Endothelial cell of umbilical vein (primary cell): ENCODE measurements around the gene MUC16. TPM values are rescaled to one million over a fixed set of nuclear protein-coding genes. Genes with fewer than 3 reads are reported as not detected.

Experiments
- BruUV-seq: library from RNA; stranded (reverse); fragments of 400-500 nt; replicated peaks from 2 replicates; lab custom pipeline; 2021; lab: Mats Ljungman, UMichigan
- CTCF ChIA-PET: fragments of 300-600, 350-600 bp; sonication (Branson Sonifier 250); formaldehyde crosslinking; loops from one replicate; lab custom pipeline; 2021; ENCODE audit warnings: antibody characterized with exemption, inconsistent platforms; lab: Charles Lee
- POLR2A ChIA-PET: fragments of 300-600, 350-600 bp; sonication (Branson Sonifier 250); formaldehyde crosslinking; loops from one replicate; lab custom pipeline; 2021; ENCODE audit warnings: antibody characterized with exemption, inconsistent platforms; lab: Charles Lee
- DNase-seq: peaks from one replicate; pipeline ENCODE4 v3.0.0-alpha.2; 2011; ENCODE audit warnings: low read depth, low spot score
- FAIRE-seq: peaks from 2 replicates; lab custom pipeline; 2011; peaks lifted over from hg19 to GRCh38; lab: Jason Lieb, UNC
- H2AFZ ChIP-seq: 2 replicates; pipeline ENCODE4 v1.6.0; 2012; ENCODE audit warnings: low read depth, low read length, control low read depth, inconsistent platforms
- H3K27ac ChIP-seq: 2 replicates; pipeline ENCODE4 v1.5.1; 2011; ENCODE audit warnings: low read depth, mild to moderate bottlenecking, control low read depth, low read length, moderate library complexity; ENCODE audit not compliant: insufficient read depth
- H3K27me3 ChIP-seq, 2 experiments: 2 replicates each; pipeline versions ENCODE4 v1.6.0 to v1.6.1; 2011; ENCODE audit warnings: low read length in 2 of 2, mixed read lengths in 1 of 2; ENCODE audit not compliant: control insufficient read depth in 2 of 2, insufficient read depth in 2 of 2
- H3K36me3 ChIP-seq, 2 experiments: 2 replicates in 1 of 2; 3 replicates in 1 of 2; pipeline ENCODE4 v1.5.1; 2011; ENCODE audit warnings: low read length in 2 of 2, mild to moderate bottlenecking in 1 of 2, moderate library complexity in 1 of 2; ENCODE audit not compliant: control insufficient read depth in 2 of 2, insufficient read depth in 2 of 2; ENCODE audit errors: extremely low read depth in 1 of 2
- H3K4me1 ChIP-seq: 3 replicates; pipeline ENCODE4 v1.5.1; 2011; ENCODE audit warnings: mild to moderate bottlenecking, low read length; ENCODE audit not compliant: control insufficient read depth, insufficient read depth; ENCODE audit errors: extremely low read depth
- H3K4me2 ChIP-seq: 2 replicates; pipeline ENCODE4 v1.6.1; 2011; ENCODE audit warnings: low read length, control low read depth, mixed read lengths; ENCODE audit not compliant: insufficient read depth
- H3K4me3 ChIP-seq, 3 experiments: fragments of 200-600 bp in 1 of 3; sonication (generic), shearing (Covaris generic) in 1 of 3; replicated peaks in 1 of 3; 2 replicates each; pipeline ENCODE4 v1.5.1; 2011 to 2016; ENCODE audit warnings: control low read depth in 3 of 3, low read length in 3 of 3, mild to moderate bottlenecking in 2 of 3, inconsistent platforms in 1 of 3, low read depth in 1 of 3, moderate library complexity in 1 of 3; ENCODE audit not compliant: insufficient read depth in 1 of 3
- H3K79me2 ChIP-seq: 2 replicates; pipeline ENCODE4 v1.6.0; 2012; ENCODE audit warnings: low read length, inconsistent platforms; ENCODE audit not compliant: control insufficient read depth, insufficient read depth
- H3K9ac ChIP-seq: replicated peaks from 2 replicates; pipeline ENCODE3; 2011; ENCODE audit warnings: low read length, control low read depth; ENCODE audit not compliant: insufficient read depth; ENCODE audit errors: extremely low read depth
- H3K9me1 ChIP-seq: replicated peaks from 3 replicates; pipeline ENCODE4 v1.6.0; 2011; ENCODE audit warnings: mild to moderate bottlenecking, low read length; ENCODE audit not compliant: control insufficient read depth, insufficient read depth; ENCODE audit errors: extremely low read depth
- H3K9me3 ChIP-seq: replicated peaks from 2 replicates; pipeline ENCODE4 v1.5.1; 2012; ENCODE audit warnings: low read length, inconsistent platforms; ENCODE audit not compliant: control insufficient read depth, insufficient read depth
- H4K20me1 ChIP-seq: replicated peaks from 2 replicates; pipeline ENCODE3; 2011; ENCODE audit warnings: mild to moderate bottlenecking, low read length; ENCODE audit not compliant: control insufficient read depth, insufficient read depth; ENCODE audit errors: extremely low read depth
- EZH2 ChIP-seq: IDR thresholded peaks from 2 replicates; pipeline ENCODE4 v1.6.1; 2012; ENCODE audit warnings: borderline replicate concordance, low read depth, mild to moderate bottlenecking, moderate library complexity, low read length, inconsistent platforms; ENCODE audit not compliant: severe bottlenecking
- FOS ChIP-seq: IDR thresholded peaks from 2 replicates; pipeline ENCODE4 v1.6.1; 2011; ENCODE audit warnings: mild to moderate bottlenecking, low read length, moderate library complexity, borderline replicate concordance; ENCODE audit not compliant: insufficient read depth
- GATA2 ChIP-seq: IDR thresholded peaks from 2 replicates; pipeline ENCODE4 v1.7.0; 2011; ENCODE audit warnings: low read depth, mild to moderate bottlenecking, moderate library complexity, mixed read lengths, low read length; ENCODE audit not compliant: insufficient read length, insufficient read depth
- JUN ChIP-seq: IDR thresholded peaks from 2 replicates; pipeline ENCODE4 v1.6.1; 2011; ENCODE audit warnings: borderline replicate concordance, low read depth; ENCODE audit not compliant: insufficient read length, insufficient read depth
- MYC ChIP-seq: IDR thresholded peaks from one replicate; pipeline ENCODE4 v1.6.1; 2011; ENCODE audit warnings: mild to moderate bottlenecking, low read depth, low read length
- POLR2A ChIP-seq: IDR thresholded peaks from 2 replicates; pipeline ENCODE4 v1.6.1; 2012; ENCODE audit warnings: low read depth, mild to moderate bottlenecking, control low read depth, low read length
- POLR2AphosphoS5 ChIP-seq: IDR thresholded peaks from 2 replicates; pipeline ENCODE4 v1.6.1; 2012; ENCODE audit warnings: low read depth, mild to moderate bottlenecking, control low read depth, low read length, moderate library complexity; ENCODE audit not compliant: insufficient read depth
- dilution Hi-C: fragments of 300-500 bp; cut with MboI; formaldehyde crosslinking; loops from one replicate; pipeline ENCODE4 v1.15.0; 2019; ENCODE audit warnings: low sequenced_read_pairs; ENCODE audit not compliant: extremely low pct_ligation_motif_present
- intact Hi-C: fragments of 100-400 bp; cut with micrococcal nuclease; formaldehyde crosslinking; loops from one replicate; pipeline ENCODE4 v1.10.0; 2022
- polyA plus RNA-seq, 4 experiments: library from polyadenylated mRNA; depleted of rRNA in 3 of 4; stranded (reverse) in 3 of 4; unstranded in 1 of 4; fragments of >200 nt; gene quantifications; 2 replicates each; pipeline versions ENCODE4 v1.2.1 to v1.2.3, GENCODE V29; 2011 to 2012; ENCODE audit warnings: missing spikeins in 1 of 4
- total RNA-seq: library from RNA; stranded (reverse); gene quantifications from 2 replicates; pipeline ENCODE4 v1.2.3, GENCODE V29; 2021
- TF ChIP-seq, protein P1 (sequence below): IDR thresholded peaks from 2 replicates; pipeline ENCODE4 v1.6.1; 2011; ENCODE audit not compliant: insufficient read depth, insufficient read length
- TF ChIP-seq, protein P2 (sequence below), 2 donors: IDR thresholded peaks; 1 replicate in 1 of 2; 2 replicates in 1 of 2; pipeline ENCODE4 v1.5.1; 2011; ENCODE audit warnings: low read length in 2 of 2, mild to moderate bottlenecking in 2 of 2, moderate library complexity in 2 of 2, control low read depth in 1 of 2, inconsistent platforms in 1 of 2, low read depth in 1 of 2; ENCODE audit not compliant: insufficient read depth in 1 of 2; ENCODE audit errors: extremely low read depth in 1 of 2

Gene MUC16
- total and polyA plus RNA-seq, 2 donors (not counting 3 experiments of a cell fraction or from before 2014, with no cell fraction given), result not detected

DNA sequence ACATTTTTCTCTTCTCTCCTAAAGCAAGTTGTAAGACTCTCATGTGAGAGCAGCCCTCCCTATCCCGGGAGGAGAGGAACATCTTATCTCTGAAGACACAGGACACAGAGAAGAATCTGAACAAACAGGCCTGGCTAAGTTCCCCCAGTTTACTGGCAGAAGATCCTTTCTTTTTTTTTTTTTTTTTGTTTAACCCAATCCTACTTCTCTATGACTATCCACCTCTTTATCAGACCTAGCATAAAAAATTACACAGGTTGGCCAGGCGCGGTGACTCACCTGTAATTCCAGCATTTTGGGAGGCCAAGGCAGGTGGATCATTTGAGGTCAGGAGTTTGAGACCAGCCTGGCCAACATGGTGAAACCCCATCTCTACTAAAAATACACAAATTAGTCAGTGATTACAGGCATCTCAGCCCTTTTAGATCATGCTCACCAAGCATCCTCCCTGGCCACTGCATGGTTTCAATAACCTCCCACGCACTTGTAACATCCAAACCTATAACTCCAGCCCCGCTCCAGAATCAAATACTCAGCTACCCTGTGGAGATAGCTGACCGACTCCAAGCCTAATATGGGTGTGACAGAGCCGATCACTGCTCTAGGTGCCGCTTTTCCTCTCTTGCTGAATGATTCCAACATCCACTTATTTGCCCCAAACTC, 27.3 kb upstream of the MUC16 start:
- no TSS peak for BruUV-seq
- intact Hi-C loops, result no loop called here
- Histone ChIP-seq H3K36me3 (no peaks in the 10 kb centered on the region), H3K79me2 (no peaks in the 10 kb centered on the region), H4K20me1 (no peaks in the 10 kb centered on the region), H2AFZ (no peak overlapping the region), H3K4me2 (no peak overlapping the region), H3K27ac (no peak overlapping the region), H3K9me3 (no peaks in the 10 kb centered on the region), H3K4me1 (no peaks in the 10 kb centered on the region), H3K4me3 (no peak overlapping the region), H3K9ac (no peak overlapping the region), H3K9me1 (no peaks in the 10 kb centered on the region), H3K27me3 (no peaks in the 10 kb centered on the region)
- ChIA-PET POLR2A (no interaction called here), CTCF (no interaction called here)
- FAIRE-seq, result no peak
- TF ChIP-seq POLR2AphosphoS5 (no peak), JUN (no peak), GATA2 (no peak), POLR2A (no peak), FOS (no peak)
- TF ChIP-seq, protein P1, sequence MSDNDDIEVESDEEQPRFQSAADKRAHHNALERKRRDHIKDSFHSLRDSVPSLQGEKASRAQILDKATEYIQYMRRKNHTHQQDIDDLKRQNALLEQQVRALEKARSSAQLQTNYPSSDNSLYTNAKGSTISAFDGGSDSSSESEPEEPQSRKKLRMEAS, result no peak
- DNase-seq, result no peak
- dilution Hi-C loops, result no loop called here

DNA sequence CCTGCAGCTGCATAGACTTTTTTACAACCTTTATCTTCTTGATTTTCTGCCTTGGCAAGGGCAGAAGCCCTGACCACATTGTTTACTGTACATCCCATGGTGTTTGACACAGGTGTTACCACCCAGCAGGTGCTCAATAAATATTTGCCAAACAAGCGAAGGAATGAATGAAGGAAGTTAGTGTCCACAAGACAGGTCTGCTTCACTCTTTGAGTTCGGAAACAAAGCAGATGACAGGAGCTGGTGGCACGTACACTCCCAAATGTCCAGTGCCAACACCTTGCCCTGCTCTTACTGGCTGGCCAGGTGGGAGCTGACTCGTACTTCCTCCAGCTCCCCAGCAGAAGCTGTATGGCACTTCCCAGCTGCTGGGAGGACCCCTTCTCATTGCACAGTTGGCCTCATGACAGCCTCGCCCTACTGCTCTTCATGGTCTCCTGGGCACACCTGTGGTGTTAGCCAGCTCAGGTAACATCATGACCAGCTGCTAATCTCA, 22.0 kb upstream of the MUC16 start:
- FAIRE-seq, result no peak

More for the DNA sequence above, 22.0 kb upstream of the MUC16 start:
- H3K9me1 ChIP-seq, result no peaks in the 10 kb centered on the region
- POLR2A ChIA-PET, result no interaction called here
- H3K27ac ChIP-seq, result no peak overlapping the region
- no peaks in the 10 kb centered on the region for H3K79me2 ChIP-seq
- no peak overlapping the region for H3K4me3 ChIP-seq
- H3K36me3 ChIP-seq, result no peaks in the 10 kb centered on the region
- no peaks in the 10 kb centered on the region for H3K4me1 ChIP-seq
- no peaks in the 10 kb centered on the region for H3K27me3 ChIP-seq
- TF ChIP-seq, protein P2, sequence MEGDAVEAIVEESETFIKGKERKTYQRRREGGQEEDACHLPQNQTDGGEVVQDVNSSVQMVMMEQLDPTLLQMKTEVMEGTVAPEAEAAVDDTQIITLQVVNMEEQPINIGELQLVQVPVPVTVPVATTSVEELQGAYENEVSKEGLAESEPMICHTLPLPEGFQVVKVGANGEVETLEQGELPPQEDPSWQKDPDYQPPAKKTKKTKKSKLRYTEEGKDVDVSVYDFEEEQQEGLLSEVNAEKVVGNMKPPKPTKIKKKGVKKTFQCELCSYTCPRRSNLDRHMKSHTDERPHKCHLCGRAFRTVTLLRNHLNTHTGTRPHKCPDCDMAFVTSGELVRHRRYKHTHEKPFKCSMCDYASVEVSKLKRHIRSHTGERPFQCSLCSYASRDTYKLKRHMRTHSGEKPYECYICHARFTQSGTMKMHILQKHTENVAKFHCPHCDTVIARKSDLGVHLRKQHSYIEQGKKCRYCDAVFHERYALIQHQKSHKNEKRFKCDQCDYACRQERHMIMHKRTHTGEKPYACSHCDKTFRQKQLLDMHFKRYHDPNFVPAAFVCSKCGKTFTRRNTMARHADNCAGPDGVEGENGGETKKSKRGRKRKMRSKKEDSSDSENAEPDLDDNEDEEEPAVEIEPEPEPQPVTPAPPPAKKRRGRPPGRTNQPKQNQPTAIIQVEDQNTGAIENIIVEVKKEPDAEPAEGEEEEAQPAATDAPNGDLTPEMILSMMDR (IDR thresholded peaks at IDR 0.05; ENCODE audit: extremely low read depth in 1 of 2, insufficient read depth in 1 of 2, low read depth in 1 of 2, low read length in 2 of 2), result no peak
- no peak for TF ChIP-seq POLR2AphosphoS5
- no peak for TF ChIP-seq MYC
- no peak for TF ChIP-seq POLR2A
- TF ChIP-seq FOS, result no peak
- TF ChIP-seq, protein P1, result no peak
- TF ChIP-seq EZH2, result no peak
- TF ChIP-seq GATA2, result no peak
- TF ChIP-seq JUN, result no peak
- H3K9ac ChIP-seq, result no peak overlapping the region
- CTCF ChIA-PET, result no interaction called here
- no peak overlapping the region for H3K4me2 ChIP-seq
- intact Hi-C loops (no loop called here), dilution Hi-C loops (no loop called here)
- no peak overlapping the region for H2AFZ ChIP-seq
- no peaks in the 10 kb centered on the region for H4K20me1 ChIP-seq
- no peak for DNase-seq
- H3K9me3 ChIP-seq, result no peaks in the 10 kb centered on the region
- BruUV-seq, result no TSS peak
